Stimulated activated naive CD8-positive, alpha-beta T cell treated with anti-CD3 and anti-CD28 coated beads, Interleukin-15, Interleukin-2, amounts not matched to agents 100 U/mL and 50 U/mL, for 24 hours (primary cell): ENCODE measurements around the gene TERT.
"Not testable (repeated sequence)": the region's sequence is repeated elsewhere in the genome, so short reads cannot be mapped to it uniquely, and the experiment has no call there.

Experiments
- ATAC-seq: fragments of 150-1000 bp; cut with Tn5 transposase; one replicate; pipeline ENCODE4 v1.10.0; 2021
- DNase-seq: peaks from one replicate; pipeline ENCODE4 v3.0.0; 2021

The TERT gene

GRCh38 chr5:1294835-1295649 lies at the start of gene TERT:
Gene TERT (minus strand): TSS chr5:1295068. CDS start chr5:1294989, 79 bp downstream.
- DNase-seq: peak; percentile 91
- peak; percentile 88 for ATAC-seq

GRCh38 chr5:1343931-1344901 lies 49.3 kb upstream of the TERT start:
- DNase-seq: no peak
- ATAC-seq: peak; percentile 6

- ATAC-seq: no peak
- DNase-seq: no peak
These were observed 48.5 kb upstream of the TERT start for GRCh38 chr5:1343315-1343751.

GRCh38 chr5:1342711-1343110 lies 47.8 kb upstream of the TERT start:
- not testable (repeated sequence) for DNase-seq, ATAC-seq

GRCh38 chr5:1342268-1342667 lies 47.4 kb upstream of the TERT start:
- no peak for DNase-seq
- no peak for ATAC-seq

- DNase-seq: no peak
- ATAC-seq: no peak
These were observed 47.0 kb upstream of the TERT start for GRCh38 chr5:1341863-1342262.

- ATAC-seq, DNase-seq: not testable (repeated sequence)
These were observed 44.9 kb upstream of the TERT start for GRCh38 chr5:1339818-1340210.

- not testable (repeated sequence) for ATAC-seq, DNase-seq
These were observed 44.4 kb upstream of the TERT start for GRCh38 chr5:1339139-1339817.

GRCh38 chr5:1338506-1339070 lies 43.7 kb upstream of the TERT start:
- no peak for ATAC-seq
- DNase-seq: no peak

- DNase-seq: no peak
These were observed 43.3 kb upstream of the TERT start for GRCh38 chr5:1338196-1338490.

GRCh38 chr5:1337489-1338195 lies 42.8 kb upstream of the TERT start:
- no peak for ATAC-seq
- DNase-seq: no peak

More at GRCh38 chr5:1338196-1338490, 43.3 kb upstream of the TERT start:
- no peak for ATAC-seq

- no peak for DNase-seq
These were observed 42.1 kb upstream of the TERT start for GRCh38 chr5:1336749-1337488.

GRCh38 chr5:1336106-1336561 lies 41.3 kb upstream of the TERT start:
- ATAC-seq (no peak), DNase-seq (no peak)

More at GRCh38 chr5:1336749-1337488, 42.1 kb upstream of the TERT start:
- ATAC-seq: no peak

- DNase-seq (no peak), ATAC-seq (no peak)
These were observed 40.8 kb upstream of the TERT start for GRCh38 chr5:1335540-1336095.

- no peak for DNase-seq
- ATAC-seq: no peak
These were observed 40.1 kb upstream of the TERT start for GRCh38 chr5:1334831-1335539.

- ATAC-seq (no peak), DNase-seq (no peak)
These were observed 39.1 kb upstream of the TERT start for GRCh38 chr5:1333986-1334385.

- DNase-seq, ATAC-seq: not testable (repeated sequence)
These were observed 38.4 kb upstream of the TERT start for GRCh38 chr5:1333286-1333685.

GRCh38 chr5:1332461-1333001 lies 37.7 kb upstream of the TERT start:
- ATAC-seq: peak; percentile 59
- DNase-seq: no peak

- ATAC-seq (no peak), DNase-seq (no peak)
These were observed 37.1 kb upstream of the TERT start for GRCh38 chr5:1331861-1332405.
